Esophagus muscularis mucosa (tissue), 4 donors: ENCODE data around the gene PMVK. TPM values are rescaled to one million over a fixed set of nuclear protein-coding genes. Genes with fewer than 3 reads are reported as not detected.
A peak's percentile ranks its signal among the peaks of the same experiment; 100 is the strongest.

Source experiments
- DNase-seq: peaks from one replicate; pipeline ENCODE4 v3.0.0-alpha.2; 2017; ENCODE audit errors: extremely low spot score
- H3K27ac ChIP-seq, 4 donors: fragments of 200-600 bp; sonication (generic); replicated peaks in 1 of 4; 1 replicate in 3 of 4; 2 replicates in 1 of 4; pipeline ENCODE4 v1.5.1; 2016 to 2019; ENCODE audit warnings: mild to moderate bottlenecking in 1 of 4
- H3K27me3 ChIP-seq, 4 donors: fragments of 200-600 bp; sonication (generic); one replicate each; pipeline versions ENCODE4 v1.5.1 to v1.6.0; 2016 to 2019
- H3K36me3 ChIP-seq, 4 donors: fragments of 200-600 bp; sonication (generic); one replicate each; pipeline ENCODE4 v1.5.1; 2016 to 2019
- H3K4me1 ChIP-seq, 4 donors: fragments of 200-600 bp; sonication (generic); one replicate each; pipeline ENCODE4 v1.5.1; 2016 to 2019
- H3K4me3 ChIP-seq, 4 donors: fragments of 200-600 bp; sonication (generic); 1 replicate in 2 of 4; 2 replicates in 2 of 4; pipeline ENCODE4 v1.5.1; 2016 to 2019; ENCODE audit warnings: mild to moderate bottlenecking in 4 of 4, moderate library complexity in 1 of 4
- H3K9me3 ChIP-seq, 4 donors: fragments of 200-600 bp; sonication (generic); 1 replicate in 3 of 4; 2 replicates in 1 of 4; pipeline ENCODE4 v1.5.1; 2016 to 2019
- EP300 ChIP-seq: sonication (generic); formaldehyde crosslinking; IDR thresholded peaks from one replicate; pipeline ENCODE4 v1.6.1; 2017; ENCODE audit warnings: antibody characterized with exemption
- POLR2A ChIP-seq: fragments of 450-650 bp; IDR thresholded peaks from one replicate; pipeline ENCODE4 v1.6.1; 2017; ENCODE audit warnings: antibody characterized with exemption, moderate library complexity, mild to moderate bottlenecking, low read depth
- POLR2AphosphoS5 ChIP-seq, 2 donors: sonication (generic); formaldehyde crosslinking; IDR thresholded peaks; one replicate each; pipeline ENCODE4 v1.6.1; 2017; ENCODE audit warnings: antibody characterized with exemption in 2 of 2
- WGBS: methylation state at CpG from one replicate; pipeline ENCODE4 v1.1.5; 2018; 5-methylcytosine and 5-hydroxymethylcytosine counted together
- intact Hi-C: fragments of 100-400 bp; cut with DNase I; formaldehyde crosslinking; loops from one replicate; pipeline ENCODE4 v1.15.1; 2023
- total RNA-seq, 4 donors: library from RNA; depleted of rRNA; stranded (reverse); fragments of >200 nt; gene quantifications; one replicate each; pipeline versions ENCODE4 v1.1.0 to v1.2.1, GENCODE V29; 2016
- TF ChIP-seq, protein P1 (sequence below), 3 experiments: fragments of 200-600 bp in 2 of 3; fragments of 450-650 bp in 1 of 3; sonication (generic) in 2 of 3; IDR thresholded peaks; one replicate each; pipeline ENCODE4 v1.5.1; 2017 to 2019; ENCODE audit warnings: antibody characterized with exemption in 3 of 3, mild to moderate bottlenecking in 2 of 3, moderate library complexity in 1 of 3

PMVK gene
- total RNA-seq, 4 donors from 2014 or later: 15.9 to 26.2 (median 20.0) TPM

DNA sequence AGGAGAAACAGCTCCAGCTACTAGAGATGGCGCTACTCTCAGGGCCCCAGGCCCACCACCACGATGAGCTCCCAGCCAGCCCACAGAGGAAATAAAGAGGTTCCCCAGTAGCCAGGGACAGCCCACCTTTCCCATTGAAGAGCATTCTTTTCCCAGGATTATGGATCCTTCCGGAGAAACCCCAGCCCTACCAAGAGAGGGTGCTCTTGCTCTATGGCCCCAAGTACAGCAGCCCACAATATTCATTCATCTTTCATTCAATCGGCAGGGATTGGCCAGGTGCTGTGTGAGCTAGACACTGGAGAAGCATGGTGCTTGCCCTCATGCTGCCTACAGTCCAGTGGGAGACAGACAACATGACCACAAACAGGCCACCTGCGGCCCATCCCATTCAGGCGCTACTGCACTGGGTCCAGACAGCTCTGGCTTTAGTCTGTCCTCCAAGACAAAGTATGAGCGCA lies 29.9 kb downstream of the PMVK start:
- intact Hi-C loops: no loop called here
- DNase-seq: no peak
- no peak overlapping the region for H3K27ac ChIP-seq
- WGBS: 81% methylated on average over 7 of the region's 7 CpGs
- no peaks in the 10 kb centered on the region for H3K27me3 ChIP-seq
- TF ChIP-seq, protein P1, sequence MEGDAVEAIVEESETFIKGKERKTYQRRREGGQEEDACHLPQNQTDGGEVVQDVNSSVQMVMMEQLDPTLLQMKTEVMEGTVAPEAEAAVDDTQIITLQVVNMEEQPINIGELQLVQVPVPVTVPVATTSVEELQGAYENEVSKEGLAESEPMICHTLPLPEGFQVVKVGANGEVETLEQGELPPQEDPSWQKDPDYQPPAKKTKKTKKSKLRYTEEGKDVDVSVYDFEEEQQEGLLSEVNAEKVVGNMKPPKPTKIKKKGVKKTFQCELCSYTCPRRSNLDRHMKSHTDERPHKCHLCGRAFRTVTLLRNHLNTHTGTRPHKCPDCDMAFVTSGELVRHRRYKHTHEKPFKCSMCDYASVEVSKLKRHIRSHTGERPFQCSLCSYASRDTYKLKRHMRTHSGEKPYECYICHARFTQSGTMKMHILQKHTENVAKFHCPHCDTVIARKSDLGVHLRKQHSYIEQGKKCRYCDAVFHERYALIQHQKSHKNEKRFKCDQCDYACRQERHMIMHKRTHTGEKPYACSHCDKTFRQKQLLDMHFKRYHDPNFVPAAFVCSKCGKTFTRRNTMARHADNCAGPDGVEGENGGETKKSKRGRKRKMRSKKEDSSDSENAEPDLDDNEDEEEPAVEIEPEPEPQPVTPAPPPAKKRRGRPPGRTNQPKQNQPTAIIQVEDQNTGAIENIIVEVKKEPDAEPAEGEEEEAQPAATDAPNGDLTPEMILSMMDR (IDR thresholded peaks at IDR 0.05): peak in 2 of 3 experiments; percentile 22 to 48
- no peak for TF ChIP-seq POLR2AphosphoS5 (IDR thresholded peaks at IDR 0.05)
- no peak for TF ChIP-seq EP300
- TF ChIP-seq POLR2A: no peak
- no peaks in the 10 kb centered on the region for H3K9me3 ChIP-seq
- H3K36me3 ChIP-seq: no peaks in the 10 kb centered on the region
- H3K4me1 ChIP-seq: no peaks in the 10 kb centered on the region
- no peak overlapping the region for H3K4me3 ChIP-seq

DNA sequence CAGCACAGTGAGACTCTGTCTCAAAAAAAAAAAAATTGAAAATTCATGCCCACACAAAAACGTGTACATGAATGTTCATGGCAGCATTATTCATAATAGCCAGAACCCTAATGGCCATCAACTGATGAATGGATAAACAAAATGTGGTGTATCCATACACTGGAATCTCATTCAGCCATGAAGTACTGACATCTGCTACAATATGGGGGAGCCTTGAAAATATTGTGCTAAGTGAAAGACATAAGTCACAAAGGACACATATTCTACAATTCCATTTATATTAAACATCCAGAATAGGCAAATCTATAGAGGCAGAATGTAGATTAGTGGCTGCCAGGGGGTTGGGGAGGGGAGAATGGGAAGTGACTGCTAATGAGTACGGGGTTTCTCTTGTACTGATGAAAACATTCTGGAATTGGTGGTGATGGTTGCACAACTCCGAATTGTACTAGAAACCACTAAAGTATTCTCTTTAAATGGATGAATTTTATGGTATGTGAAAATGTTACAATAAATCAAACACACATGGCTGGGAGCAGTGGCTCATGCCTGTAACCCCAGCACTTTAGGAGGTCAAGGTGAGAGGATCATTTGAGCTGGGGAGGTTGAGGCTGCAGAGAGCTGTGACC lies 33.5 kb downstream of the PMVK start:
- 36% methylated on average over 3 of the region's 3 CpGs for WGBS

DNA sequence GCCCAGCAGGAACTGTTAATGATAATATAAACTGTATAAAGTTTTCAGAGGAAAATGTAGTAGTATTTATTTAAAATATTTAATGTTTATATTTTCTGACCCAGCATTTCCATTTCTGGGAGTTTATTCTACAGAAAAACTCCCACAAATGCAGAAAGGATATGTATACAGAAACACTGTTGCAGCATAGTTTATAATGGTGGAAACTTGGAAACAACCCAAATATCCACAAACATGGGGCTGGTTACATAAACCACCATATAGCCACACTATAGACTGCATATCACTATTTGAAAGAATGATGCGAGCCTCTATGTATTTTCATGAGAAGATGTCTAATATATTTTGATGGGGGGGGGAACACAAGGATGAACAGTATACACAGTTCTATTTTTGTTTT lies 34.9 kb downstream of the PMVK start:
- 79% methylated on average over 1 of the region's 1 CpG for WGBS
- H3K27me3 ChIP-seq: no peaks in the 10 kb centered on the region
- H3K36me3 ChIP-seq: no peaks in the 10 kb centered on the region
- no peaks in the 10 kb centered on the region for H3K9me3 ChIP-seq
- DNase-seq: no peak
- intact Hi-C loops: no loop called here
- H3K4me3 ChIP-seq: no peak overlapping the region
- H3K27ac ChIP-seq: no peak overlapping the region
- no peaks in the 10 kb centered on the region for H3K4me1 ChIP-seq
- TF ChIP-seq, protein P1 (IDR thresholded peaks at IDR 0.05): no peak
- no peak for TF ChIP-seq EP300

More for the DNA sequence above, 33.5 kb downstream of the PMVK start:
- H3K36me3 ChIP-seq: no peaks in the 10 kb centered on the region
- no peaks in the 10 kb centered on the region for H3K4me1 ChIP-seq
- TF ChIP-seq POLR2A (no peak), EP300 (no peak), POLR2AphosphoS5 (IDR thresholded peaks at IDR 0.05) (no peak)
- TF ChIP-seq, protein P1 (IDR thresholded peaks at IDR 0.05): no peak
- H3K4me3 ChIP-seq: no peak overlapping the region
- H3K9me3 ChIP-seq: no peaks in the 10 kb centered on the region
- H3K27ac ChIP-seq: no peak overlapping the region
- H3K27me3 ChIP-seq: no peaks in the 10 kb centered on the region
- DNase-seq: no peak
- intact Hi-C loops: no loop called here

DNA sequence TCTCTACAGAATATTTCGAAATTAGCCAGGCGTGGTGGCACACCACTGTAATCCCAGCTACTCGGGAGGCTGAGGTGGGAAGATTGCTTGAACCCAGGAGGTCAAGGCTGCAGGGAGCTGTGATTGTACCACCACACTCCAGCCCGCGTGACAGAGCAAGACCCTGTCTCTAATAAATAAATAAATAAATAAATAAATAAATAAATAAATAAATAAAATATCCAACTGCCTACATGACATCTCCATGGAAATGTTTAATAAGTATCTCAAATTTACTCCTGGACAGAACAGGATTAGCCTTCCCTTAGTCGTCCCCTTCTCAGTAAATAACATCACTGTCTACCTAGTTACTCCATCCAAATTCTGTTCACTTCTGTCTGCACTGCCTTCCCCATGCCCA lies 37.5 kb downstream of the PMVK start:
- no peak overlapping the region for H3K4me3 ChIP-seq
- no peak overlapping the region for H3K27ac ChIP-seq
- H3K27me3 ChIP-seq: no peaks in the 10 kb centered on the region
- no peaks in the 10 kb centered on the region for H3K36me3 ChIP-seq
- TF ChIP-seq POLR2AphosphoS5 (IDR thresholded peaks at IDR 0.05) (no peak), POLR2A (no peak), EP300 (no peak)
- TF ChIP-seq, protein P1 (IDR thresholded peaks at IDR 0.05): no peak
- H3K4me1 ChIP-seq: no peaks in the 10 kb centered on the region
- WGBS: 91% methylated on average over 6 of the region's 6 CpGs
- DNase-seq: no peak
- intact Hi-C loops: no loop called here
- no peaks in the 10 kb centered on the region for H3K9me3 ChIP-seq

DNA sequence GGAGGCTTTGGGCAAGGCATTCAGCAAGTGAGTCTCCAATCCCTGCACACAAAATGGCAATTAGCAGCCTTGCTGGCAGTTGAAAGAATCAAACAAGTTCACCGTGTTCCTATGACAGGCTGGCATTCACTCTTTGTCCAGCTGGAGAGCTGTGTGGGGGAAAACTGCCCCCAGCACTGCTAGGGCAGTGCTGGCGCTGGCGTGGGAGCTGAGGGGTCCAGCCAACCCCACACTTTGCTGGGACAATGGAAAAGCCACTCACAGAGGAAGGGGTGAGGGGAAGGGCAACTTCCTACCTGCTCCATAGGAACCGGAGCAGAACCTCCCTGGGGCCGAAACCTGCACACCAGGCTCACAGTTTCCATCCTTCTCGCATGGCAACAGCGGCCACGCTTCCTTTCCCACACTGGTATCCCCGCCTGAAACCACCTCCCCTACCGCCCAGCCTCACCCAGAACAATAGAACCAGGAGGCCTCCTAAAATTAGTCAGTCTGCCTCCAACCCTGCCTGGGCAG lies 39.7 kb downstream of the PMVK start:
- Histone ChIP-seq H3K36me3 (no peaks in the 10 kb centered on the region), H3K4me3 (no peak overlapping the region), H3K27me3 (no peaks in the 10 kb centered on the region), H3K27ac (no peak overlapping the region), H3K9me3 (no peaks in the 10 kb centered on the region), H3K4me1 (no peaks in the 10 kb centered on the region)
- DNase-seq: no peak
- TF ChIP-seq EP300: no peak
- no peak for TF ChIP-seq POLR2AphosphoS5 (IDR thresholded peaks at IDR 0.05)
- TF ChIP-seq, protein P1 (IDR thresholded peaks at IDR 0.05): no peak
- TF ChIP-seq POLR2A: no peak
- WGBS: 79% methylated on average over 10 of the region's 10 CpGs
- intact Hi-C loops: no loop called here
